Psoas muscle (tissue), 8 donors: ENCODE data around the gene BCAS1. TPM values are rescaled to one million over a fixed set of nuclear protein-coding genes. Genes with fewer than 3 reads are reported as not detected.

Experiments
- ATAC-seq, 4 donors: fragments of 200-7000 bp; cut with Tn5 transposase; one replicate each; pipeline ENCODE4 v1.9.1; 2020; ENCODE audit warnings: moderate library complexity in 3 of 4, mild to moderate bottlenecking in 2 of 4
- DNase-seq, 2 donors: peaks; one replicate each; pipeline ENCODE4 v3.0.0-alpha.2; 2020
- H3K27ac ChIP-seq: fragments of 200-600 bp; one replicate; pipeline ENCODE4 v1.8.0; 2022
- H3K27me3 ChIP-seq, 3 donors: fragments of 200-600 bp in 1 of 3; one replicate each; pipeline versions ENCODE4 v1.6.1 to v1.8.0; 2013 to 2022; ENCODE audit warnings: low read length in 2 of 3, mild to moderate bottlenecking in 2 of 3, moderate library complexity in 1 of 3; ENCODE audit not compliant: insufficient read depth in 3 of 3
- H3K36me3 ChIP-seq, 2 donors: fragments of 200-600 bp in 1 of 2; one replicate each; pipeline versions ENCODE4 v1.6.1 to v1.8.0; 2013 to 2022; ENCODE audit warnings: low read depth in 1 of 2, mild to moderate bottlenecking in 1 of 2, moderate library complexity in 1 of 2; ENCODE audit not compliant: insufficient read depth in 1 of 2
- H3K4me1 ChIP-seq: fragments of 200-600 bp; one replicate; pipeline ENCODE4 v1.8.0; 2022
- H3K4me3 ChIP-seq: fragments of 200-600 bp; one replicate; pipeline ENCODE4 v1.8.0; 2022; ENCODE audit warnings: mild to moderate bottlenecking
- H3K9me3 ChIP-seq: fragments of 200-600 bp; one replicate; pipeline ENCODE4 v1.8.0; 2022
- WGBS, 3 donors: extraction: QIAGEN DNeasy Blood & Tissue Kit; methylation state at CpG; one replicate each; pipeline versions ENCODE4 v1.1.6 to v1.1.7; 2013; 5-methylcytosine and 5-hydroxymethylcytosine counted together
- intact Hi-C, 2 donors: fragments of 100-400 bp; cut with DNase I; formaldehyde crosslinking; loops; one replicate each; pipeline versions ENCODE4 v1.11.0 to v1.14.2; 2022
- polyA plus RNA-seq, 3 donors: library from polyadenylated mRNA; stranded (reverse); fragments of 200-250 nt; gene quantifications; one replicate each; pipeline ENCODE4 v1.2.3, GENCODE V29; 2013
- total RNA-seq, 4 donors: library from RNA; stranded (reverse); fragmentation: NEBNext Ultra II Directional in 2 of 4; extraction: Animal tissue kit (Norgen Biotek cat#: 25700) in 2 of 4; gene quantifications; one replicate each; pipeline versions ENCODE4 v1.2.1 to v1.2.4, GENCODE V29; 2021 to 2023
- TF ChIP-seq, protein P1 (sequence below): fragments of 200-600 bp; IDR thresholded peaks from one replicate; pipeline ENCODE4 v1.8.0; 2022; ENCODE audit warnings: antibody characterized with exemption
- donor health status: healthy with polysubstance abuse.
- donor health status: DM: no; HTN: no; CAD: no; lungs with moderate emphysema.
- donor health status: Bipolar disorder and iron deficiency.
- donor health status: healthy.
- donor health status: DM: yes; HTN: yes; CAD: no.
- donor health status: DM: no; HTN: no; CAD: no.
- donor health status: DM: no; HTN: no; CAD: no.
- donor health status: DM: yes; HTN: yes; CAD: no.

BCAS1 gene
- total and polyA plus RNA-seq, 7 donors: 0.01 to 0.26 (median 0.16) TPM; not detected in 2

- Histone ChIP-seq H3K9me3 (no peaks in the 10 kb centered on the region), H3K4me3 (no peak overlapping the region), H3K4me1 (no peaks in the 10 kb centered on the region), H3K27ac (no peak overlapping the region), H3K27me3 (no peaks in the 10 kb centered on the region), H3K36me3 (no peaks in the 10 kb centered on the region)
- intact Hi-C loops: no loop called here
- 88 to 92% (median 90%) methylated on average over 8 of the region's 8 CpGs for WGBS, 3 donors
- ATAC-seq (no peak), DNase-seq (no peak)
- TF ChIP-seq, protein P1, sequence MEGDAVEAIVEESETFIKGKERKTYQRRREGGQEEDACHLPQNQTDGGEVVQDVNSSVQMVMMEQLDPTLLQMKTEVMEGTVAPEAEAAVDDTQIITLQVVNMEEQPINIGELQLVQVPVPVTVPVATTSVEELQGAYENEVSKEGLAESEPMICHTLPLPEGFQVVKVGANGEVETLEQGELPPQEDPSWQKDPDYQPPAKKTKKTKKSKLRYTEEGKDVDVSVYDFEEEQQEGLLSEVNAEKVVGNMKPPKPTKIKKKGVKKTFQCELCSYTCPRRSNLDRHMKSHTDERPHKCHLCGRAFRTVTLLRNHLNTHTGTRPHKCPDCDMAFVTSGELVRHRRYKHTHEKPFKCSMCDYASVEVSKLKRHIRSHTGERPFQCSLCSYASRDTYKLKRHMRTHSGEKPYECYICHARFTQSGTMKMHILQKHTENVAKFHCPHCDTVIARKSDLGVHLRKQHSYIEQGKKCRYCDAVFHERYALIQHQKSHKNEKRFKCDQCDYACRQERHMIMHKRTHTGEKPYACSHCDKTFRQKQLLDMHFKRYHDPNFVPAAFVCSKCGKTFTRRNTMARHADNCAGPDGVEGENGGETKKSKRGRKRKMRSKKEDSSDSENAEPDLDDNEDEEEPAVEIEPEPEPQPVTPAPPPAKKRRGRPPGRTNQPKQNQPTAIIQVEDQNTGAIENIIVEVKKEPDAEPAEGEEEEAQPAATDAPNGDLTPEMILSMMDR: no peak
Measured at GRCh38 chr20:53985150-53985518, 85.3 kb downstream of the BCAS1 start.

GRCh38 chr20:53984356-53985149, 85.8 kb downstream of the BCAS1 start:
- no peaks in the 10 kb centered on the region for H3K4me1 ChIP-seq
- DNase-seq: peak in 1 of 2 donors; percentile 58
- no peak overlapping the region for H3K4me3 ChIP-seq
- no peaks in the 10 kb centered on the region for H3K9me3 ChIP-seq
- intact Hi-C loops: no loop called here
- H3K27me3 ChIP-seq: no peaks in the 10 kb centered on the region
- peak in 1 of 4 donors; percentile 49 for ATAC-seq
- TF ChIP-seq, protein P1: no peak
- H3K36me3 ChIP-seq: no peaks in the 10 kb centered on the region
- WGBS, 3 donors: 30 to 33% (median 32%) methylated on average over 6 of the region's 6 CpGs
- no peak overlapping the region for H3K27ac ChIP-seq

DNA sequence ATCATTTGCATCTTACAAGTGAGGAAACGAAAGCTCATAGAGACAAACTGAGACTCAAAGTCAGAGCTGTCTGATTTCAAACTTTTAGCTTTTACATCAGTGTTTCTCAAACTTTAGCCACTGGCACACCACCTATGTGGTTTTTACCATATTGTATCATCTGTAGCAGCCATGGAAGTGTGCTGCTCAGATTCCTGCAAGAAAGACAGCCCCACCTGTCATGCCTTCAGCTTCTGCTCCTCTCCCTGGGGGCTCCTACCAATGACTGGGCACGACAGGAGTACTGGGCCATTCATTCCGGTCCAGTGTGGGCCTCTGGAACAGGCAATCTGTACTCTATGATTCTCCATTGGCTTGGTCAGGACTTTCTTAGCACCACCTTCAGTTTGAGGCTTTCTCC, 87.0 kb downstream of the BCAS1 start:
- WGBS, 3 donors: 69 to 74% (median 70%) methylated on average over 3 of the region's 3 CpGs
- Histone ChIP-seq H3K9me3 (no peaks in the 10 kb centered on the region), H3K4me1 (no peaks in the 10 kb centered on the region), H3K27ac (no peak overlapping the region), H3K4me3 (no peak overlapping the region), H3K27me3 (no peaks in the 10 kb centered on the region), H3K36me3 (no peaks in the 10 kb centered on the region)
- TF ChIP-seq, protein P1: no peak
- intact Hi-C loops: no loop called here
- DNase-seq (no peak), ATAC-seq (no peak)

DNA sequence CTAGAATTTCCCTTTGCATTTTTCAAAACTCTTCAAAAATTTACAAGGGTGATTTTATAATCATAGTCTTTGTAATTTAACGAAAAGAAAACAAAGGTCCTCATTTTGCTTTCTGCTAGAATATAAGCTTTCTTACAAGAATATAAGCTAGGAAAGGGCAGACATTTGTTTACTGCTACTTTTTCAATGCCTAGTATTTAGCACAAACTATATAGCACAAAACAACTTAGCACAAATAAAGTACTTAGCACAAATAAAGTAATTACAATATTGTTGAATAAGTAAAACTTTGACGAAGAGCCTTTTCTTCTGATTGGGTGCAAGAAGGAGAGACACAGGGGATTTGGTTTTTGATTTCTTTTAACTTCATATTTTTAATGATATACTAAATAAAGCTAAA, 87.8 kb downstream of the BCAS1 start:
- H3K27me3 ChIP-seq: no peaks in the 10 kb centered on the region
- H3K4me1 ChIP-seq: no peaks in the 10 kb centered on the region
- no peaks in the 10 kb centered on the region for H3K36me3 ChIP-seq
- intact Hi-C loops: no loop called here
- DNase-seq: no peak
- no peak overlapping the region for H3K27ac ChIP-seq
- H3K9me3 ChIP-seq: no peaks in the 10 kb centered on the region
- 47 to 81% (median 78%) methylated on average over 2 of the region's 2 CpGs for WGBS, 3 donors
- no peak for ATAC-seq
- no peak overlapping the region for H3K4me3 ChIP-seq
- TF ChIP-seq, protein P1: no peak
